PC-3 (cell line): Measurements from ENCODE around the gene PKP2. TPM values are rescaled to one million over a fixed set of nuclear protein-coding genes. Genes with fewer than 3 reads are reported as not detected.

Experiments
- ATAC-seq: fragments of 200-7000 bp; cut with Tn5 transposase; 2 replicates; pipeline ENCODE4 v1.9.1; 2020; ENCODE audit warnings: mild to moderate bottlenecking, moderate library complexity
- BruUV-seq: library from RNA; stranded (reverse); fragments of 400-500 nt; replicated peaks from 2 replicates; lab custom pipeline; 2021; lab: Mats Ljungman, UMichigan
- CTCF ChIA-PET: fragments of 300-600 bp; sonication (Branson Sonifier 250); formaldehyde crosslinking; loops from one replicate; lab custom pipeline; 2022; ENCODE audit warnings: antibody characterized with exemption; lab: Charles Lee
- POLR2A ChIA-PET: fragments of 300-600 bp; sonication (Branson Sonifier 250); formaldehyde crosslinking; loops from one replicate; lab custom pipeline; 2022; ENCODE audit warnings: antibody characterized with exemption; ENCODE audit not compliant: unreplicated experiment; lab: Charles Lee
- DNase-seq: peaks from one replicate; pipeline ENCODE4 v3.0.0-alpha.2; 2015
- H2AFZ ChIP-seq: fragments of 300-600 bp; sonication (generic); 2 replicates; pipeline ENCODE4 v1.6.0; 2016; ENCODE audit warnings: antibody characterized with exemption, low read length
- H3F3A ChIP-seq: fragments of 300-600 bp; sonication (generic); one replicate; pipeline ENCODE4 v1.6.0; 2017; ENCODE audit warnings: antibody characterized with exemption, low read length, control low read depth, mild to moderate bottlenecking; ENCODE audit not compliant: unreplicated experiment
- H3K27ac ChIP-seq: fragments of 300-600 bp; sonication (generic); 2 replicates; pipeline ENCODE4 v1.5.1; 2016; ENCODE audit warnings: mild to moderate bottlenecking, low read length
- H3K27me3 ChIP-seq: fragments of 300-600 bp; sonication (generic); 2 replicates; pipeline ENCODE4 v1.6.1; 2016; ENCODE audit warnings: low read length, mixed read lengths
- H3K36me3 ChIP-seq: fragments of 300-600 bp; sonication (generic); 2 replicates; pipeline ENCODE4 v1.6.1; 2016; ENCODE audit warnings: low read depth, mixed run types, low read length, mixed read lengths
- H3K4me1 ChIP-seq: fragments of 300-600 bp; sonication (generic); 2 replicates; pipeline ENCODE4 v1.5.1; 2016; ENCODE audit warnings: low read length; ENCODE audit not compliant: insufficient read depth
- H3K4me2 ChIP-seq: fragments of 300-600 bp; sonication (generic); 2 replicates; pipeline ENCODE4 v1.6.0; 2016; ENCODE audit warnings: low read length
- H3K4me3 ChIP-seq: fragments of 300-600 bp; sonication (generic); 2 replicates; pipeline ENCODE4 v1.5.1; 2016; ENCODE audit warnings: mild to moderate bottlenecking, low read length, mixed read lengths
- H3K79me2 ChIP-seq: fragments of 300-600 bp; sonication (generic); 2 replicates; pipeline ENCODE4 v1.6.1; 2017; ENCODE audit warnings: low read length, mixed read lengths
- H3K9ac ChIP-seq: fragments of 300-600 bp; sonication (generic); 2 replicates; pipeline ENCODE4 v1.6.0; 2016; ENCODE audit warnings: mild to moderate bottlenecking, low read length
- H3K9me2 ChIP-seq: fragments of 300-600 bp; sonication (generic); replicated peaks from 2 replicates; pipeline ENCODE4 v1.6.1; 2016; ENCODE audit warnings: mixed run types, low read length, mixed read lengths
- H3K9me3 ChIP-seq: fragments of 300-600 bp; sonication (generic); 2 replicates; pipeline ENCODE4 v1.6.1; 2016; ENCODE audit warnings: low read length, mixed read lengths
- H4K20me1 ChIP-seq: fragments of 300-600 bp; sonication (generic); 2 replicates; pipeline ENCODE4 v1.6.1; 2016; ENCODE audit warnings: low read length, mixed read lengths
- EZH2 ChIP-seq: fragments of 300-600 bp; sonication (generic); IDR thresholded peaks from one replicate; pipeline ENCODE4 v1.6.1; 2017; ENCODE audit warnings: antibody characterized with exemption, mild to moderate bottlenecking, low read length; ENCODE audit not compliant: unreplicated experiment
- EZH2phosphoT487 ChIP-seq: fragments of 300-600 bp; sonication (generic); IDR thresholded peaks from 2 replicates; pipeline ENCODE4 v1.6.1; 2018; ENCODE audit warnings: mild to moderate bottlenecking, antibody characterized with exemption, low read length, borderline replicate concordance
- intact Hi-C: fragments of 100-400 bp; cut with micrococcal nuclease; formaldehyde crosslinking; loops from 2 replicates; pipeline ENCODE4 v1.9.0; 2023
- total RNA-seq: library from RNA; depleted of rRNA; stranded (reverse); fragments of >200 nt; gene quantifications from 2 replicates; pipeline ENCODE4 v1.2.3, GENCODE V29; 2014
- TF ChIP-seq, protein P1 (sequence below): fragments of 300-600 bp; sonication (generic); conservative IDR thresholded peaks from 2 replicates; pipeline ENCODE4 v1.5.1; 2017; ENCODE audit warnings: antibody characterized with exemption, low read depth, mild to moderate bottlenecking, low read length

Gene PKP2
- total RNA-seq, 1 experiment from 2014 or later: 12.7 TPM

DNA sequence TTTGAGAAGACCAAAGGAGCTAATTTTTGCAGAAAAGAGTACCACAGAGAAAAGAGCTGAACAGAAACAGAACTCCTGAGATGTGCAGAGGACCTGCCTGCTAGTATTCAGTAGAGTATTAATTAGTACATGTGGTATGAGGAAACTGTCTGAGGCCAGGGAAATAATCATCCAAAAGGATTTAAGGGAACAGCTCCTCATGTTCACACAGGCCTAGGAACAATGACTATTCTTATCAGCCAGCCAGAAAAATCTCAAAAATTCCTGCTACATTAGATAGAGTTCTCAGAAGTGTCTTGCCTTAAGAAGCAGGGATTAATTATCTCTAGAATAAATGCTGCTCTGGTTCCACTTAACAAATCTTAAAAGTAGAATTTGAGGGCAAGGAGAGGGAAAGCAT is 36.4 kb downstream of the PKP2 start:
- H2AFZ ChIP-seq: no peak overlapping the region
- DNase-seq (no peak), ATAC-seq (no peak)
- no peaks in the 10 kb centered on the region for H3K9me2 ChIP-seq
- BruUV-seq: no TSS peak
- no peak overlapping the region for H3K4me3 ChIP-seq
- ChIA-PET CTCF (no interaction called here), POLR2A (interaction anchor here (0.6 kb wide), 1 partner anchor 61 kb away, joined by 5 read pairs; no protein-coding TSS in a partner anchor)
- H3K36me3 ChIP-seq: no peaks in the 10 kb centered on the region
- H3K9me3 ChIP-seq: no peaks in the 10 kb centered on the region
- H3K9ac ChIP-seq: no peak overlapping the region
- H3K4me2 ChIP-seq: no peak overlapping the region
- intact Hi-C loops: no loop called here
- no peaks in the 10 kb centered on the region for H4K20me1 ChIP-seq
- no peaks in the 10 kb centered on the region for H3F3A ChIP-seq
- H3K27me3 ChIP-seq: no peaks in the 10 kb centered on the region
- peaks cover 9% of the 10 kb centered on the region; the same call in 1 of the 2 replicates for H3K4me1 ChIP-seq
- TF ChIP-seq EZH2: no peak
- no peaks in the 10 kb centered on the region for H3K79me2 ChIP-seq
- no peak overlapping the region for H3K27ac ChIP-seq

- TF ChIP-seq, protein P1, sequence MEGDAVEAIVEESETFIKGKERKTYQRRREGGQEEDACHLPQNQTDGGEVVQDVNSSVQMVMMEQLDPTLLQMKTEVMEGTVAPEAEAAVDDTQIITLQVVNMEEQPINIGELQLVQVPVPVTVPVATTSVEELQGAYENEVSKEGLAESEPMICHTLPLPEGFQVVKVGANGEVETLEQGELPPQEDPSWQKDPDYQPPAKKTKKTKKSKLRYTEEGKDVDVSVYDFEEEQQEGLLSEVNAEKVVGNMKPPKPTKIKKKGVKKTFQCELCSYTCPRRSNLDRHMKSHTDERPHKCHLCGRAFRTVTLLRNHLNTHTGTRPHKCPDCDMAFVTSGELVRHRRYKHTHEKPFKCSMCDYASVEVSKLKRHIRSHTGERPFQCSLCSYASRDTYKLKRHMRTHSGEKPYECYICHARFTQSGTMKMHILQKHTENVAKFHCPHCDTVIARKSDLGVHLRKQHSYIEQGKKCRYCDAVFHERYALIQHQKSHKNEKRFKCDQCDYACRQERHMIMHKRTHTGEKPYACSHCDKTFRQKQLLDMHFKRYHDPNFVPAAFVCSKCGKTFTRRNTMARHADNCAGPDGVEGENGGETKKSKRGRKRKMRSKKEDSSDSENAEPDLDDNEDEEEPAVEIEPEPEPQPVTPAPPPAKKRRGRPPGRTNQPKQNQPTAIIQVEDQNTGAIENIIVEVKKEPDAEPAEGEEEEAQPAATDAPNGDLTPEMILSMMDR: no peak
- no peak for TF ChIP-seq EZH2
- TF ChIP-seq EZH2phosphoT487: no peak
- Histone ChIP-seq H3F3A (no peaks in the 10 kb centered on the region), H3K4me2 (no peak overlapping the region), H3K79me2 (no peaks in the 10 kb centered on the region), H3K4me3 (no peak overlapping the region), H3K27me3 (no peaks in the 10 kb centered on the region), H3K36me3 (no peaks in the 10 kb centered on the region), H3K9me3 (no peaks in the 10 kb centered on the region), H3K9me2 (no peaks in the 10 kb centered on the region), H2AFZ (no peak overlapping the region), H3K4me1 (peaks cover 1% of the 10 kb centered on the region; the same call in 1 of the 2 replicates), H3K27ac (no peak overlapping the region), H4K20me1 (no peaks in the 10 kb centered on the region), H3K9ac (no peak overlapping the region)
- ChIA-PET CTCF (no interaction called here), POLR2A (interaction anchor here (0.6 kb wide), 1 partner anchor 62 kb away, joined by 5 read pairs; no protein-coding TSS in a partner anchor)
- ATAC-seq (no peak), DNase-seq (no peak)
- no TSS peak for BruUV-seq
- intact Hi-C loops: no loop called here
Measured at GRCh38 chr12:32859389-32859788, 37.2 kb downstream of the PKP2 start.

DNA sequence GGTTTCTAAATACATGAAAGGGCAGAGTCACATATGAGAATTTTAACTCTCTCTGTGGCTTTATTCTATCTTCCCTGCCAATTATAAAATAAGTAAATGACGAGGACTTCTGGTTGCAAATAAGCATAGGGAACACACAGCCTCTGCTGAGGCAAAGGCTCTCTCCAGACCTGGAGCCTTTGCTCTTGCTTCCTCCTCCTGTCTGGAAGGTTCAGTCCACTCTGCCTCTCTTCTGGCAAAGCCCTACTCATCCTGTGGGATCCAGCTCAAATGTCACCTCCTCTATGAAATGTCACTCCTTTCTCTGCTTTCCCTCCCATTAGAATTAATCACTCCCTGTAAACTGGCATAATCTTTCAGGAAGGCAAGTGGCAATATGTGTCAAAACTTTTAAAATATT is 41.9 kb downstream of the PKP2 start:
- no peak overlapping the region for H3K27ac ChIP-seq
- TF ChIP-seq EZH2 (no peak), EZH2phosphoT487 (no peak)
- TF ChIP-seq, protein P1: no peak
- no peaks in the 10 kb centered on the region for H3K27me3 ChIP-seq
- no peak overlapping the region for H3K9ac ChIP-seq
- H3K9me2 ChIP-seq: no peaks in the 10 kb centered on the region
- POLR2A ChIA-PET: no interaction called here
- CTCF ChIA-PET: no interaction called here
- no peaks in the 10 kb centered on the region for H3F3A ChIP-seq
- DNase-seq: no peak
- no peak overlapping the region for H3K4me2 ChIP-seq
- H3K79me2 ChIP-seq: no peaks in the 10 kb centered on the region
- H3K4me1 ChIP-seq: no peaks in the 10 kb centered on the region
- H3K9me3 ChIP-seq: no peaks in the 10 kb centered on the region
- H2AFZ ChIP-seq: no peak overlapping the region
- ATAC-seq: no peak
- BruUV-seq: no TSS peak
- H3K4me3 ChIP-seq: no peak overlapping the region
- H3K36me3 ChIP-seq: no peaks in the 10 kb centered on the region
- H4K20me1 ChIP-seq: no peaks in the 10 kb centered on the region
- intact Hi-C loops: no loop called here
